GM18519 (cell line): ENCODE measurements around the gene NELFA.

ENCODE experiments used
- ATAC-seq: cut with Tn5 transposase; IDR thresholded peaks from one replicate; pipeline ENCODE4 v1.9.1; 2021; ENCODE audit warnings: mild to moderate bottlenecking, moderate library complexity; ENCODE audit not compliant: unreplicated experiment, low FRiP score

NELFA gene

DNA sequence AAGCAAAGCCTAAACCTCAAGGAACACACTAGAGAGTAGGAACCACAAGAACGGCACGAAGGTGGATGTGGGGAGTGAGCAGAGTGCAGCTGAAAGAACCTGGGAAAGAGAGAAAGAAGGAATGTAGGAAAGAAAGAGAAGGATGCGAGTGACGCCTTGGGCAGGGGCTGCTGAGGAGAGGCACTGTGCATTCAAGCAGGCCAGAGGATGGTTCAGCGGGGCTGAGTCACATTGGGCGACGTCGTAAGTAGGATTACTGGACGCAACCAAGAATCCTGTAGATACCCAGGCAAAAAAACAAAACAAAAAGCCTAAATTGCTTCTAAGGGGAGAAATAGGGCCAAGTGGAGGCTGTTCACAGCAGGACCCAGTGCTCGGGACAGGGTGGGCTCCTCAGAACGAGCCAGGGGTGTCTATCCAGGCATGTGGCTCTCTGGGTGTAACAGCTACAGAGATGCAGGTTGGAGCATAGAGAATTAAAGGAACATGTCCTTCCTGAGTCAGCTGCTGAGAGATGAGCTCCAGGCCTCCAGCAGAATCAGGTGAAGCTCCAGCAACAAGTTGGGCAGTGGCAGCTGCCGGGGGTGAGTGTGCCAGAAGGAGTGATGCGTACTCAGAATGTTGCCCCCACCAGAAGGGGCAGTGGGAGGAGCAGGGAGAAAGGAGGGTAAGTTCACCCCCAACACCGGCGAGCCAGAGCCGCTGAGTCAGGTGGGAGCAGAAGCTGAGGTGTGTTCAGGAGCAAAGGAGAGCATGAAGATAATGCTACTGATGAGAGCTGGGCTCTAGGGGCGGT lies 38.6 kb downstream of the NELFA start:
- ATAC-seq, result no peak

DNA sequence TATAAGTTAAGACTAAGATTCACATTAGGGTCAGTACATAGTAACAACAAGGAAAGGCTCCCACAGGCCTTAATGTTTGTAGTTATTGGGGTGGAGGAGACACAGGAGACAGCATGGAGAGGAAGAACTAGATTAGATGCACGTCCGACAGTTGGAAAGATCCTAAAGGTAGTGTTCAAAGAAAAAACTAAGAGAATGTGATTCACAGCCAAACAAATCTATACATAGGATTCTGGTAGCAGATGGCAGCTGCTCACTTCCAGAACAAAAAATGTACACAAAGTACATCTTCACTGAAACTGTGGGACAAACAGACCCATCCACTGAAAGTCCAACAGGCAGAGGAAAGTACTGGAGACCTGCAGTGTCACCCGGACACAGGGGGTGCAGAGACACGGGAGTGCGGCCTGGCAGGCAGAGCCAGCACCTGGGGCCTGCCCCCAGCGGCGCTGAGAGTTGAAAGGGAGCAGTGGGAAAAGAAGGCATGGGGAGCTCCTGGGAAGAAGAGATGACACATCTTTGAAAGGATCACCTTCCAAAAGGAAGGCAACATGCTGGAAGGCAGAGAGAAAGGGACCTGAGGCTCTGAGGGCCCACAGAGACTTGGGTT lies 40.0 kb downstream of the NELFA start:
- no peak for ATAC-seq

DNA sequence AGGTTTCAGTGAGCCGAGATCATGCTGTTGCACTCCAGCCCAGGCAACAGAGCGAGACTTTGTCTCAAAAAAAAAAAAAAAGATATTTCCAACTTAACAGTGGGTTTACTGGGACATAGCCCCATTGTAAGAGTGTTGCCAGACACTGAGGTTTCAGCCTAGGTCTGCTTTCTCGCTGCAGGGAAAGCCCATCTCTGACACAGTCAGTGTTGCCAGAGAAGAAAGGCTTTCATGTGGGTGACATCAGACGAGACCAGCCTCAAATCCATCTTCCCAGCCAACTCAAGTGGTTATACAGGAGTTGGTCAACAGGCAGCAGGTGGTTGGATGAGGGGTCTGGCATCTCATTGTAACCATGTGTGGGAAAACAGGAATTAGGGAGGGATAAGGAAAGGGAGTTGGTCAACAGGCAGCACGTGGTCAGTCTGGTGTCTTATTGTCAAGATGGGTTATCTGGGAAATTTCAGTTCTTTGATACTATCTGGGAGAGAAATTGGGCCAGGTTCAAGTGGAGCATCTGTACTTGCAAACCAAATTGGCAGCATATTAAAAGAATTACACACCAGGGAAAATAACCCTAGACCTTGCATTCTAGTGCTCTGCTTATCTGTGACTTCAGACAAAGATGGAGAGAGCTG lies 41.1 kb downstream of the NELFA start:
- ATAC-seq, result no peak

DNA sequence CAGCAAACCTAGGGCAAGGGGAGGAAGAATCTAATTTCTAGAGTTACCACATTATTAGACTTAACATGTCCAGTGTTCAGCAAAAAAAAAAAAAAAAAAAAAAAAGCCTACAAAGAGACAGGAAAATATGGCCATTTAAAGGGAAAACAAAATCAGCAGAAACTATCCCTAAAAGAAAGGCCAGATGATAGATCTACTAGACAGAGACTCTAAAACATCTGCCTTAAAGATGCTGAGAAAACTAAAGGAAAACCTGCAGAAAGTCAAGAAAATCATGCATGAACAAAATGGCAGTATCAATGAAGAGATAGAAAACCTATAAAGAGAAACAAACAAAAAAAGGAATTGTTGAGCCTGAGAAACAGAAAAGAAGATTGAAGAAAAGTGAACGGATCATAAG lies 43.8 kb downstream of the NELFA start:
- no peak for ATAC-seq

DNA sequence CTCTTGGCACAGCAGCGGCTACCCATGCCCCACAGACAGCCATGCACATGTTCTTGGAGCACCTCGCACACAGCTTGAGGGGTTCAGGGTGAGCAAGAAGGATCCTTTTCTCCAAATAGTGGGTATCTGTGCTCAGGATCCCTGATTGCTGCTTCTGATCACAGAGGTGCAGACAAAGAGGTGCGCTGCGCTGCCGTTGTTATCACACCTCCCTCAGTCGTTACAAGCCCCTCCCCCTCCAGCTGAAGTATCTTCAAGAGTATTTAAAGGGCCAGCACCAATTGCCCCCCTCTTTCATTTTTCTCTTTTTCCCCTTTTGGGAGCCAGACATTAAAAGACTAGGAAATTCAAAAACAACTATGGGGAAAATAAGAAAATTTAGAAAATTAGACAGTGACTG lies 44.3 kb downstream of the NELFA start:
- no peak for ATAC-seq

DNA sequence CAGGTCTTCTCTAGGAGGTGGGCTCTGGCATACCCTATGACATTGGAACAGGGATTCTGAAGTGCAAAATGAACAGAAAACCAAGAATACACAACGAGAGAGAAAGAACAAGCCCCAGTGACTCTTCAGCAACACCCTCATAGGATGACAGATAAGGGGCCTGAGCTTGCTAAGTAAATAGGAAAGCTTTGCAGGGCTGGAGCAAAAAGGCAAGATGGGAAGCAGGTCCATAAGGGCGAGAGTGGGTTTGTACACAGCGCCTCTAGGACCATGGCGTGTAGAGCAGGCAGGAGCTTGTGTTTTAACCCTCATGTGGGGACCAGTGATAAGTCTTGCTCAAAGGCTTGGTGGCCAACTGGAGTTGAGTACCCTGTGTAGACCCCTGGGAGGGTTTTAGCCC lies 45.8 kb downstream of the NELFA start:
- no peak for ATAC-seq

DNA sequence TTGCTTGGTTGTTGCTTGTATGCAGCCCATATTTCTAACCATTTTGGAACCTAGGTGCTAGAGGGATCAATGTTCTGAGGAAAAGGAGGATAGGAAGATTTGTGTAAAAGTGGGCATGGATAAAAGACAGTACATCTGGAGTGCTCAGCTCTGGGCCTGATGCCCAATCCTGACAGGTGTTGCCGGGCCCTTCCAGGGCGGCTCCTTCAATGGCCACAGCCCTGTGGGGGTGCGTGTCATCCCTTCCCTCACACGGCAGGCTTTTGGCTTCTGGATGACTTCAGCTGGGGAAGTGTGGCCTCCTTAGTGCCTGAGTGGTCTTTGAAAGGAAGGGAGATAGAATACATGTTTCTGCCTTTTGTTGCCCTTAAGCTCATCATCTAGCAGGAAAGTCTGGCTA lies 47.2 kb downstream of the NELFA start:
- no peak for ATAC-seq

DNA sequence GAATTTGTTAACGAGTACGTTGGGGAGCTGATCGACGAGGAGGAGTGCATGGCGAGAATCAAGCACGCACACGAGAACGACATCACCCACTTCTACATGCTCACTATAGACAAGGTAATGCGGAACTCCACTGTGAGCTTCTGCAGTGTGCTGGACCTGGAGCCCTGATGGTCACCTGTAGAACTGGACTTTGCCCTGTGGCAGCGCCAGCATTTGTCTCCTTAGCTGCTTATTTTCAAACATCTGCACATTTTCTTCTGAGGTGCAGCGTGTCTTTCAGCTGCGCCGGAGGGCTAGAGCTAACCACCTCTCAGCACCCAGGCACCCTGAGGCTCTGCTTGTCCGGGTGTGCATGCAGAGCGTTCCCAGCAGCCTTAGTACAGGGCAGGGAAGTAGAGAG lies 47.7 kb downstream of the NELFA start:
- no peak for ATAC-seq

DNA sequence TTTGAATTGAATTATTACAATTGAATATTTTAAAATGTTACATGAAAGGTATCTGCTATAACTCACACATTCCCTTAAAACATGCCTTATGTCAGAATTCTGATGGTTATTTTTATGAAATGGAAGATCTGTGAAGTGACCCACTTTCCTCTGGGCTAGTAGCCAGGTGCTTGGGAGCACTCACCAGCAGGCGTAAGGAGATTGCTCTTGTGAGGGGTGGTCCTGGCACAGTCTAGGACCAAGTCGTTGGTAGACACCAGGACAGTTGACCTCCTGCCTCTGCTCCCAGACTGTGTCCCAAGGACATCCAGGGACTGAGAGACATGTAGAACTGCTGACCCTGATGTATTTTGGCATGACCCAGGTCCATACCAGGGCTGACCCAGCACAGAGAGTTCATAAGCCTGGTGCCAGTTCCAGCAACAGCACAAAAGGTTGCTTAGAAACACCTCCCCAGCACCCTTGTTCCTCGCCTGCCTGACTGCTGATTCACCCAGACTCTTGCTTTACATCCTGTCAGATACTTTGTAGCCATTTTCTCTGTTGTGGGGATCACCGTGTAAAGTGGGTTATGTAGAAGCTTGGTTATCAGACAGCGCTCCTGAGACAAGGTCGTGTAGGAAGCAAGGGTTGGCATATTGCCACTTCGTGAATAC lies 48.5 kb downstream of the NELFA start:
- no peak for ATAC-seq

DNA sequence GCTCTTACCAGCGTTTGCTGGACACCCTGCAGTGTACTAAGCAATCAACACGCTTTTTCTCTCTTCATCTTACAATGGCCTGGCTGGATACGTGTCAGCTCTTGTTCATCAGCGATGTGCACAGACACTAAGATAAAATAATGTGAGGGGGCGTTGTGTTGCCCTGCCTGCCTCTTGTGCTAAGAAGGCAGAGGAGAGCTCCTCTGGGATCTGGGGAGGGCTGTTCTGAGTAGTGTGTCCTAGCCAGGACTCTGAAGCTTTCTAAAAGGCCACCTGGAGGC lies 49.7 kb downstream of the NELFA start:
- no peak for ATAC-seq

DNA sequence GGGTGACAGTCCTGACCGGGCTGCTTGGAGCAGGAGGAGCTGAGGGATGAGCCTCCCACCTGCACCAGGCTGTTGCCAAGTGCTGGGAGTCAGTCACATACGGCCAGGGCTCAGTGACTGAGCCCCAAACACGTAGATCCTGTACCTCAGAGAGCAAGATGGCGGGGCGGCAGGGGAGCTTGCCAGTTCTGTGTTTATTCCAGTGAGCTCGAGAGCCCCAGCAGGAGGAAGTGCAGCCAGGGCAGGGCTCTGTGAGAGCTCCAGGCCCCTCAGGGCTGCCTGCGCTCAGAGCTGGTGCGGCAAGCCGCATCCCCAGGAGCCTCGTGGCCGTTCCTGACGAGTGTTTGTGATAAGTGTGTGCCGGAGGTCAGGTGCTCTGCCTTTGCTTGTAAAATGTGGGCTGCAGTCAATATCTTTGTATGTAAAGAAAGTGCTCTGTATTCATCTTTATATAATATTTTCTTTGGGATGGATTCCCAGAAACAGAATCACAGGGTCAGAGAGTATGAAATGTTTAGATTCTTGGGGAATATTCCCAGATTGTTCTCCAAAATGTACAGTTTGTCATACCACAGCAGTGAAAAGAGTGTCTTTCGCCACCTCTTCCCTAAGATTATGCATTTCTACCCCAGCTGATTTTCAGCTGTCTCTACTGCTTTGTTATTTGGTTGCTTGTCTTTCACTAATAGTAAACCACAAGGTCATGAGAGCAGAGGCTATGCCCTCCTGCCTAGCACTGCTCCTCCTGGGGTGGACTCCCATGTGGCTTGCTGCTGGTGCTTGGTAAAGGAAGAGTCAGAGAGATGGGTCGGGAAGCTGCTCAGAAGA lies 50.3 kb downstream of the NELFA start:
- ATAC-seq, result no peak

DNA sequence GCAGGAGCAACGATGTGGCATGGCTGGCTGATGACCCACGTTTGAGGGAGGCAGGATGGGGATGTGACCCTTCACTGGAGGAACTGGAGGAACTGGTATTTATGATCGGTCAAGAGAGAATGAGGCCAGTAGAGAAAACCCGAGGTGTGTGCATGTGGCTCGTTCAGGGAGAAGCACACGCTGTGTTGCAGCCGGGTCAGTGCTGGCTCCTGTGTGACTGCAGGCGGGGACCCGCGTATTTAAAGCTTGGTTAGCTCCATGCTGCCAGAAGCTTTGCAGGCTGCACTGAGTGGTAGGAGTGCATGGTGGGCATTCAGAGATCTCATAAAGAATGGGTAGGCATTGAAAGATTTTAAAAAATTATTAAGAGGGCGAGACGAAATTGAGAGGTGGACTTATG lies 52.1 kb downstream of the NELFA start:
- ATAC-seq, result no peak

DNA sequence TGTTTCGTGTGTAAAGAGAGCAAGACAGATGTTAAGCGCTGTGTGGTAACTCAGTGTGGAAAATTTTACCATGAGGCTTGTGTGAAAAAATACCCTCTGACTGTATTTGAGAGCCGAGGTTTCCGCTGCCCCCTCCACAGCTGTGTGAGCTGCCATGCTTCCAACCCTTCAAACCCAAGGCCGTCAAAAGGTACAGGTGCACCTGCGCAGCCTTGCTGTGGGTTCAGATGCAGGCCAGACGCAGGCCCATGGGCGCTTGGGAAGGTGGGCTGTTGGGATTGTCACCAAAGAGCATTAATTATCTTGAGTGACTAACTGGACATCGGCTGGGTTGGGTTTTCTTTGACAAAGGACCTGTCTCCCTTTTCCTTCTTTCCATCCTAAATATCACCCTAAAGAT lies 55.4 kb downstream of the NELFA start:
- no peak for ATAC-seq

DNA sequence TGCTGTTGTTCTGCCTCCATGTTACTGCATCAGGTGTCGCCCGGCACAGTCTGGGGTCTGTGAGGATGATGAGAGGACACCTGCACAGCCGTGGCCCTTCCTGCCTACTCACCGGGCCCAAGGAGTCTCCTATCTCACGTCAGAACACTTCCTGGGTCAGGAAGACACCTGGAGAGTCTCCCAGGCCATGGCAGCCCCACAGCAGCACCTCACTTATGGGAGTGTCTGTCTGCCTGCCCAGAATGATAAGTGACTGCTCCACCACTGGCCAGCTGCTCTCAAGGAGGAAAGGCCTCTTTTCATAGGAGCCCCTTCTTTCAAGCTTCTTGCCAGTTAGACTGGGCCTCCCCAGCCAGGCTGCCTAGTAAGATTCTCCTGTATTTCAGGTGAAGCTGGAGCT lies 56.1 kb downstream of the NELFA start:
- no peak for ATAC-seq

DNA sequence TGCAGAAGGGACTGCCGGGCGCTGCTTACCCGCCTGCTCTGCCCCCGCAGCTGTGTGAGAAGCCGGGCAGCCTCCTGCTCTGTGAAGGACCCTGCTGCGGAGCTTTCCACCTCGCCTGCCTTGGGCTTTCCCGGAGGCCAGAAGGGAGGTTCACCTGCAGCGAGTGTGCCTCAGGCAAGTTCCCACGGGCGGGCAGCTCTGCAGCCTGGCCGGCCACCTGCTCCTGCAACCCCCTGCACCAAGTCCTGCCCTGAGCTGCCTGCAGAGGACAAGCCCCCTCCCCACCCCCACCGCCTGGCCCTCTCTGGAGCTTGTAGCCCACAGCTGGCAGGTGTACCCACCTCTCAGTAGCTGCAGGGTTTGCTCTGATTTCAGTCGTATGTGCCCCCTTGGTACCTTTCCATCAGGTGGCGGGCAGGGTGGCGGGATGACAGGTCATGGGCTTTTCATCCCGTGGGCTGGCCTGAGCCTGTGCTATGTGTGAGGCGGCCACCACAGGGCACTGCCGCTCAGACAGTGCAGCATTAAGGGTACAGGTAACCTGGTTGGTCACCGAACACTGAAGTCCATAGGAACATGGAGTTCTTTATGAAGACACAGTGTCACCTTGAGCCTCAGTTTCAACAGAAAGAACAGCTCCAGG lies 56.6 kb downstream of the NELFA start:
- ATAC-seq, result no peak

DNA sequence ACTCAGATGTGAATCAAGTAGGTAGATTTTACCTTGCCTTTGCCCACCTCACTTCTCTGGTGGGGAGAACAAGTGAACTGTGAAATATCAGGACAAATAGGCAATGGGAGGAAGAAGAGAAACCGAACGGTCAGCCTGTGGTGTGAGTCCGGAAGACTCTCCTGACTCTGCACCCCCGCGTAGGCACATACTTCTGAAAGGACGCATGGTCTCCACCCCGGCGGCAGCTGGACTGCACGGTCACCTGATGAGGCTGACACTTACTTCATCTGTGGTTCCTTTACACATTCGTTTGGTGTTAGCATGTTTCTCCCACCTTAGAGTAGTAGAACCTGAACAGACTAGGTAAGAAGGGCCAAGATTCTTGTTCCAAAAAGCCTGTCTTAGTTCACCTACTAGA lies 58.4 kb downstream of the NELFA start:
- no peak for ATAC-seq

DNA sequence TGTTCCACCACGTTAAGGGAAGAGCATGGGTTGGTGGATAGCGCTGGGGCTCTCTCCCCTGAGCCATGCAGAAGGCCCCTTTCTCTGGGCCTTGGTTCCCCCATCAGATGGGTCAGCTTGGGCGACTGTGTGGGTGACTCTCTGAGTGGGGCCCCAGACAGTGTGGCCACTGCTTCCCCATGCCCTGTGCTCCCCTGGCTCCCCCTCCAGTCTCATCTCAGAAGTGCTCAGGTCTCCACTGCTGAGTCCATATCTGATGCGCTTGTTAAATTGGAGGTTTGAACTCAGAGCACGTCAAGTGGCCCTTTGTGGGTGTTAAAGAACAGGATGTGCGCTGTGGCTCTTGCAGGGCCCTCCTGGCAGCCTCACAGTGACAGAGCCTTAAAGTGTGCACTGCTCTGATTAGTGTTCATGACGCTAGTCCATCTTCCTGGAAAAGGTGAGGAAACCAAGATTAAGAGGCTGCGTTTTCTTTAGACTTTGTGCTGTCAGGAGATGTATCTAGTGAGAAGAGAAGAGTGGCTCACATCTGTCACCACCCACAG lies 59.8 kb downstream of the NELFA start:
- no peak for ATAC-seq

DNA sequence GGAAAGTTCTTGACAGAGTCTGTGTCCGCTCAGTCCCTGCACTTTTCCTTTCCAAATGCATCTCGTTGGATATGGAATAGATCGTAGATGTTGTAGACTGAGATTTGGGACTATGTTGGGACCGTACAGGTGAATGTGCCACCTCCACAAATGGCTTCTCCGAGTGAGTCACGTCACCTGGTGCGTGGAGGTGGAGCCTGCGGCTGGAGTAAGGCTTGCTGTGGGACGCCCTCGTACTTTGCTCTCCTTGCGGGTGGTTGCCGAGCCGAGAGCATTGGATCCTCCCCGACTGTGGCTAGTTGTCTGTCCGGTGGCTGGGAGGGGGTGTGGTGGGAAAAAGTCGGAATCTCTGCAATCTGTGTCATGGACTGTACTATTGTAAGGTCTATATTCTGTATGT lies 60.5 kb downstream of the NELFA start:
- no peak for ATAC-seq

DNA sequence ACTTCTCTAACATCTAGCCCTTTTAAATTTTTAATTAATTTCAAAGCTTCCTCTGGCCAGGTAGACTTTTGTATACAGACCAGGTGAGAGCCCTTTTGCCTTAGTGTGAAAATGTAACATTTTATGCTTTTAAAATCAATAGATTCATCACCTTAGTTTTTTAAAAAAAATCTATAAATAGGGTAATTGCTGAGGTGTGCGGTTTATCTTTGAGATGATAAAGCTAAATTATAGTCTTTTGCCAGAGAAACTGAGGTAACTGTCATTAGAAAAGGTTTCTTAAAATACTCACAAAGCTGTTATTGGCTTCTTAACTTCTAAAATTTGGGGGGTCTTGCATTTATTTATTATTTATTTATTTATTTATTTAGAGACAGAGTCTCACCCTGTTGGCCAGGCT lies 62.9 kb downstream of the NELFA start:
- ATAC-seq, result no peak
